Colon (tissue), 2 donors: Measurements from ENCODE around the gene MCAT.
"Not testable (repeated sequence)": the region's sequence is repeated elsewhere in the genome, so short reads cannot be mapped to it uniquely, and the experiment has no call there.

Source experiments
- FAIRE-seq: peaks from 2 replicates; lab custom pipeline; 2012; peaks lifted over from hg19 to GRCh38; lab: Jason Lieb, UNC
- donor health status: control.
- donor health status: control.

The MCAT gene

DNA sequence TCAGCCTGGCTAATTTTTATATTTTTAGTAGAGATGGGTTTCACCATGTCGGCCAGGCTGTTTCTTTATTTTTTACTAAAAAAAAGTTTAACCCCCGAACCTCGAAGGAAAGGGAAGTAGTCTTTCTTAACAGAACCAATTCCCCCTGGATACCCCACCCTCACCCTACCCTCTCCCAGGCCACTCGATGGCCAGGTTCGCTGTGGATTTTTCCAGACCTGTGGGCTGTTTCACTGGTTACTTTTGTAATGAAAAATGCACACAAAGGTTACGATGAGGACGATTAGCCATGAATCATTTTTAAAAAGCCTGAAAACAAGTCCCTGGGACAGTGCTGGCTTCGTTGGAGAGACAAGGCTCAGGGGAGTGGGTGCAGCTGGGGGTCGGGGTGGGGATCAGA, 10.7 kb upstream of the MCAT start:
- FAIRE-seq = no peak

DNA sequence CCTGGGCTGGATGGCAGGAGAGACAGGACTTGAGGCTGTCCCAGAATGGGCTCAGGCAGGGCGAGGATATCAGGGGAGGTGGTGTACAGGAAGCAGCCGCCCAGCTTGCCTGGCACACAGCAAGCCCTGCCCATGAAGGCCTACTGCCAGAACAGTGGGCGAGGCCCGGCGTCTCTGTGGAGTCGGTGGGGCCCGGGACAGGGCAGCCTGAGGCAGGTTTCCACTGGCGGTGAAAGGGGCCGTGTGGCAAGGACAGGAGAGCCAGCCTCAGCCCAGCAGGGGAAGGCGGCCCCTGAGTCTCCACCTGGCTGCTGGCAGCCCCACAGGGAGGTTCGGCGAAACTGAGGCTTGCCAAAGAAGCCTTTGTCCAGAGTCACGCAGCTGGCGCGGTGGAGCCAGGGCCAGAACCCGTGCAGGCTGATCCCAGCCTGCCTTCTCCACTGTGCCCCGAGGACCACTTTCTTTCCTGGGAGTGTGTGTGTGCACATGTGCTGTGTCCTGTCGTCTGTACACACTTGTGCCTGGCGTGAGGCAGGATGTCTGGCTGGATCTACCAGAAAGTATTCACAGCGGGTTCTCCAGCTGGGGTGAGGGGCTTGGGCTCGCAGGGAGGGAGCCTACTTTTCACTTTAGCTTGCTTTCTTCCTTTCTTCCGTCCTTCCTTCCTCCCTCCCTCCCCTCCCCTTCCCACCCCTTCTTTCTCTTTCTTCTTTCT, 9.3 kb upstream of the MCAT start:
- FAIRE-seq = no peak

DNA sequence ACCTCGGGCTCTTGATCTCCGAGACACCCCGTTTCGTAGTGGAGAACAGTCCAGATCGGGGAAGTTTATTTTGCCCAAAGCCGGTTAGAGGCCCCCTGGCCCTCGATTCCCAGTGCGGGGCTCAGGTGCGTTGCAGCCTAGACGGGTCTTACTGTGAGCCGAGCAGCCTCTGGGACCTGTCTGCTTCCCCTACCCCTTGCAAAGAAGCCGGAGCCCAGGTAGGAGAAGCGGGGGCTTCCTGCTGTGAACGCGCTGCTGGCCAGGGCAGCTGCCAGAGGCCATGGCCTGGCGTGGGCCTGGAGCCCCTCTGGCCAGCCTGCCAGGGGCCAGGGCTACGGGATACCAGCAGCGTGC, 8.8 kb upstream of the MCAT start:
- no peak for FAIRE-seq

DNA sequence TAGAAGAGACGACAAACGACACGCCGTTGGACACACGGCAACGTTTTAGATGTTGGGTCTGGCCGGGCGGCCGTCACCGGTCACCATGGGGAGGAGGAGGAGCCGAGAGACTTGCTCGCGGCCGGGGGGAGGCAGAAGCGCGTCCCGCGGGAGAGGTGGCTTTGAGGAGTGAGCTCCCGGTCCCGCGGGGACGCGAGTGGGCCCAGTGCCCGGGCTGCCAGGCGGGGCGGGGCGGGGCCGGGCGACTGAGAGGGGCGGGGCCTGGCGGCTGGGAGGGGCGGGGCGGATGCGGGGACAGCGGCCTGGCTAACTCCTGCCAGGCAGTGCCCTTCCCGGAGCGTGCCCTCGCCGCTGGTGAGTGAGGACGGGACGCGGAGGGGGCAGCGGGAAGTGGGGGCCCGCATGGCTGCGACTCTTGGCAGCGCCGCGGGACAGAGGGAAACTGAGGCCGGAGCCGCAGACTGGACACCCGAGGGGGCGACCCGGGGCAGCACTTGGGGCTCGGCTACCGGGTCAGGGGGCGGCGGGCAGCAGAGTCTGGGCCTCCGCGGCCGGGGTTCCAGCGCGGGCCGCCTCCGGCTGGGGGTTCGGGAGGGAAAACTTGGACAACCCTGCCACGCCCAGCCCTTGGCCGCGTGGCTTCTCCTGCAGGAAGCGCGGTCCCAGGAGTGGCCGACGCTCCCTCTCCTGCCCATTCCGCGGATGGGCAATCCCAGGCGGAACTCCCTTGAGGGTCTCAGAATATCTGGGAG, 8.2 kb upstream of the MCAT start, which contains the start of gene TSPO:
Gene TSPO (plus strand): TSS at position 309 of the 752 bp plus-strand sequence. CDS start 7,680 bp downstream, outside the sequence.
- no peak for FAIRE-seq

GRCh38 chr22:43150731-43151206, 7.6 kb upstream of the MCAT start:
- no peak for FAIRE-seq

DNA sequence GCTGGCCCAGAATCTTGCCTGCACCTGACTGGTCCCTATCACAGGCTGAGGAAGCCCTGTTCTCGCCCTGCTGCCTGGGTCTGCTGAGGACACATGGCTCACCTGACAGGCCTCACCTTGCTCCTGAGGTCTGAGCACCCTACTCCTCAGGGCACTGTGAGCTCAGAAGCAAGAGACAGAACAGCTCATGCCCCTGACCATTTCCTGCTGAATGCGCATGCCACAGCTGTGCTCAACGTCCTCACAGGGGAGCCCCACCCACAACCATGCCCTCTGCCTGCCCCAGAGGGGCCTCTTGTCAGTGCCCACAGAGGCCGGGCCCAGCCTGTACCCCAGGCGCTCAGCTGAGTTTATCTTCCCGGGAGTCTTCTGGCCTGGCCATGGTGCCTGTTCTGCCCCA, 5.4 kb upstream of the MCAT start:
- FAIRE-seq = no peak

DNA sequence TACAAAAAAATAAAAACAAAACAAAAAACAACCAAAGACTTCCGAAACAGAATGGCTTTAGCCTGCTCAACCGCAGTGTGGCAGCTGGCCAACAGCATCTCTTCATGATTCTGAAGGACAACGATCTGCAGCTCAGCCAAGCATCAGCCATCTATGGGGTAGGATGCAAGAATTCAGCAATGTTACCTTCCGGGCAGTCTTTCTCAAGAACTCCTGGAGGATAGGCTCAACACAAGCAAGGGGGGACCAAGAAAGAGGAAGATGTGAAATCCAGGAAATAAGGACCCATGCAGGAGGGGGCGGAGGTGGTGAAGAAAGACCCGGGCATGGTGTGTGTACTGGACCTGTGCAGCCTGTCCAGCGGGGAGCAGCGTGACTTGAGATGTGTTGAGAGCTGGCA, 4.6 kb upstream of the MCAT start:
- no peak for FAIRE-seq

GRCh38 chr22:43146332-43146731, 3.1 kb upstream of the MCAT start:
- FAIRE-seq = not testable (repeated sequence)

DNA sequence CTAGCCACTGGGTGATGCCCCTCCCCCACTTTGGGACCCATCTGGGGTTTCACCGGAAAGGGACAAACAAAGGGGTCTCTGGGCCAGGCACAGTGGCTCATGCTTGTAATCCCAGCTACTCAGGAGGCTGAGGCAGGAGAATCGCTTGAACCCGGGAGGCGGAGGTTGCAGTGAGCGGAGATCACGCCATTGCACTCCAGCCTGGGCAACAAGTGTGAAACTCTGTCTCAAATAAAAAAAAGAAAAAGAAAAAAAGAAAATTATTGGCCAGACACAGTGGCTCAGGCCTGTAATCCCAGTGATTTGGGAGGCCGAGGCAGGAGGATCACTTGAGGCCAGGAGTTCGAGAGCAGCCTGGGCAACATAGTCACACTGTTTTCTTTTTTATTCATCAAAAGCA, 2.2 kb upstream of the MCAT start:
- FAIRE-seq = not testable (repeated sequence)

GRCh38 chr22:43144949-43145348, 1.8 kb upstream of the MCAT start:
- FAIRE-seq = no peak

DNA sequence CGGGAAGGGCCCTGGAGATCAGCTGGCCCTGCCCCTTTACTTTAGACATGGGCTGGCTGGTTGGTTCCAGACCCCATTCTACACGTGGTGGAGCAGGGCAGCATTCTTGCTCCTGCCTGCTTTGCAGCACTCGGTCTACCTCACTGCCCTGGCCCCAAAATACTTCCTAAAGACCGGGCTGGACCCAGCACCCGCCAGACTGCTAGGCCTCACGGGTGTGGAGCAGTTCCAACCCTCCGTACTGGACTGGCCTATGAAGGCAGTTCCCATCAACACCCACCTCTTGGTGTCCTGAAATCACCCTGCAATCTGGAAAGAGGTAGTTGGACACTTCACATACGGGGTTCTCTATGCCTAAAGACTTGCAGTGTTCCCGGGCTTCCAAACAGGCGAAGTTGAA, 6.4 kb downstream of the MCAT start:
- FAIRE-seq = no peak

DNA sequence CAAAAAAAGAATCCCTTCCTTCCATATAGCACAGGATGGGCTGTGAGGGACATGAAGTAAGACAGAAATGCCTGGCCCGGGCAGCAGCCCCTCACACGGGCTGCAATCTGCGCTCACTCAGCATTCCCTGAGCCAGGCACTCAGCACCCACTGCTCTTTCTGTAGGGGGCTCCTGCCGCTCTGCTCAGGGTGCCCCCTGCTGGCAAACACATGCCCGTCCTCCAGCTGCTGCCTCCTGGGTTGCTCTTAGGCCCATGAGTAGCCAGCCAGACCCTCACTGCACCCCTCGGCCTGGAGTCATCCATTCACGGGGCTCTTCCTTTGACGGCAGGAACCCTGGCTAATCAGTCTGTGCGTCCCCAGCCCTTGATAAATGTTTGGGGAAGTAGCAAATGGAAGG, 6.9 kb downstream of the MCAT start:
- FAIRE-seq = no peak

DNA sequence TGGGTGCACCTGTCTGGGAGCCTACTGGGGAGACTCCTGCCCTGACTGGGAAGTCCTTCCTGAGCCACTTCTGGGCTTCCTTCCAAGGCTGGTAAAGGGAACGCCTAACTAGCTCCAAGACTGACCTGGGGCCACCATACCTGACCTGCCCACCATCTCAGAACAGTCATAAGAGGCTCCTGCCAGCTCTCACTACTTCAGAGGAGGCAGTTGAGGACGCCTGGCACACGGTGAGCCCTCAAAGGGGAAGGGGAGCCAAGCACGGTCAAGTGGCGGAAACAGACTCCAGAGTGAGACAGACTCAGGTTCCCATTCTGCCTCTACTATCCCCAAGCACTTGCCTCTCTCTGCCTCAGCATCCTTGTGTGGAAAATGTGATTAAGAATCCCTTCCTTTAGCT, 7.6 kb downstream of the MCAT start:
- FAIRE-seq = no peak

DNA sequence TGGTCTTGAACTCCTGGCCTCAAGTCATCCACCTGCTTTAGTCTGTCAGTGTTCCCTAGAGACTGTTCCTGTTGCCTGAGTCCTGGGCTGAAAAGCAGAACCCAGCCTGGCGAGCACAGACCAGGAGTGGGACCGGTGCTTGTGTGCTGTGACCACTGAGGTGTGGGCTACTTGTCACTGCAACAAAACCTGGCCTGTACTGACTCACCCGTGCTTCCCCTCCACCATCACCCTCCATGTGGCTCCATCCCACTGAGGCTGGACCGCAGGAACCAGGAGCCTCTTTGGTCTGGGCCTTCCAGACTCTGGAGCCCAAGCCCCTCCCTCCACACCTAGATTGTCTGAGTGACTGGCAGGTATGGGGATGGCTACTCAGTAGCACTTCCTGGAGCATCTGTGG, 8.6 kb downstream of the MCAT start:
- no peak for FAIRE-seq

GRCh38 chr22:43133401-43133800, 9.8 kb downstream of the MCAT start:
- no peak for FAIRE-seq

DNA sequence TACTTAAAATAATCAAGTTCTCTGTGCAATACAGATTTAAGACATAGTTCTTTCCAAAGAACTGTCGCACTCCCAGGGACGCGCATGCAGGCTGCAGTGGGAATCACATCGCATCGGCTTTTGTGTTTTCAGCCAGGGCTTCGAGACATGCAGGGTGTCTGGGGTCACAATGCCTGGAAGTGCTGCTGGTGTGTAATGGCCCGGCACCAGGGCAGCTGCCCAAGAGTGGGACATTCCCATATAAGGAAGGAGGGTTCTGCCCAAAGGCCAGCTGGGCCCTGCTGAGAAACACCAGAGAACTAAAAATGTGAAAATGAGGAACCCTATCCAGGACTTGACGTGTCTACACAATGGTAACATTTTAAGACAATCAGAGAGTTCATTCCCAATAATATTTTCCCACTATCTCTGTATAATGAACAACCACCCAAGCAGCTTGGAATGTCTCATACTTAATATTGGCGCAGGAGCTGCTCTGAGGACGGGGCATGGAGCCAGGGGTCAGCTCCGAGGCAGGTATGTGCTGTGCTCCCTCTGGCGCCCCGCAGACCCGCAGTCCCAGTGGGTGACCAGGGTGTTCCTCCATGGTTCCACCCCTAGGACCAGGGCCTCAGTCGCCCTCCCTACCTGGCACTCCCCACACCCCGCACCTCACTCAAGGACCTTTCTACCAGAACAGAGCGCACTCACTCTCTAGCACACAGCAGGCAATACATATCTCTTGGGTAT, 11.3 kb downstream of the MCAT start:
- FAIRE-seq = no peak

GRCh38 chr22:43129426-43130425, 13.5 kb downstream of the MCAT start:
- no peak for FAIRE-seq

DNA sequence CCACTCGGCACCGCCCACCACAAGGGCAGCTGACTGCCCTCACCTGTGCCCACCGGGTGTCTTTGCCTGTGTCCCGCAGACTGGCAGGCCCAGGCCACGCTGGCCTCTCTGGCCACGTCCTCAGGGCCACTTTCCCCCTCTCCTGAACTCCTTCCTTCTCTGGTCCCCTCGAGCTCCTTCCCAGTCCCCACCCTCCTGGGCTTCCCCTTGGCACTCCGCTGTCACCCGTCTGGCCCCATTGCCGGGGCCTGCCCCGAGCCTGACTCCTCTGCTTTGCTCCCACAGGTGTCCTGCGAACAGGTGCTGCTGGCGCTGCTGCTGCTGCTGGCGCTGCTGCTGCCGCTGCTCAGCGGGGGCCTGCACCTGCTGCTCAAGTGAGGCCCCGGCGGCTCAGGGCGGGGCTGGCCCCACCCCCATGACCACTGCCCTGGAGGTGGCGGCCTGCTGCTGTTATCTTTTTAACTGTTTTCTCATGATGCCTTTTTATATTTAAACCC, 14.2 kb downstream of the MCAT start:
- FAIRE-seq = no peak

GRCh38 chr22:43128116-43128515, 15.1 kb downstream of the MCAT start:
- no peak for FAIRE-seq

DNA sequence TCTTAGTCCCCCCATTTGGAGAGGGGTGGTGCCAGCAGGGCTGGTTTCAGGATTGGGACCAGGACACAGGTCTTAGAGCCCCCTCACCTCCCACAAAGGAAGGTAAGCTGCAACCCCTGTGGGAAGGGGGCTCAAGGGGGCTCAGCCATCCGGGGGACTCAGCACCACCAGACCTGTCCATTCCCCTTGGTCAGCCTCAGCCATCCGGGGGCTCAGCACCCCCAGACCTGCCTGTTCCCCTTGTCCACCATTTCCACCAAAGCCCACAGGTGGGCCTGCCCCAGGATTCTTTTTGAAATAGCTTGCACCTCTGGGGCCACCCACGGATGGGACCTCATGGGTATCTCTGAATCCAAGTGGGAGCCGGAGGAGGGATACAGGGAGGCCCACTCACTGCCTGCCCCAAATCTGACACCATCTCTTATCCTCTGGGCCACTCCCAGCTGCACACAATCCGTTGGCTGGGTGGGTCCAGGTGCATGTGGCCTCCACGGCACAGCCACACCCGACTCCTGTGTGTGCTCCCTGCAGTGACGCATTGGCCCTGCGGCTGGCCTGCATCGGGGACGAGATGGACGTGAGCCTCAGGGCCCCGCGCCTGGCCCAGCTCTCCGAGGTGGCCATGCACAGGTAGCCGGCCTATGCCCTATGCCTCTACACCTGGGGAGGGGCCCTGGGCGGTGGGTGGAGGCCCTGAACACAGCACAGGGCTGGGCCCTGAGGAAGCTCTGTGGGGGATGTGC, 15.9 kb downstream of the MCAT start:
- no peak for FAIRE-seq
